NCI-H187 treated with DMSO at 0.1 percent for 48 hours (cell line): ENCODE results near the gene STK10.

Experiments used
- DNase-seq: peaks from one replicate; lab custom pipeline; 2025; lab: John Stamatoyannopoulos, UW

Gene STK10

GRCh38 chr5:172008689-172009141, 179.3 kb downstream of the STK10 start:
- DNase-seq, result no peak

GRCh38 chr5:172008111-172008455, 179.9 kb downstream of the STK10 start:
- DNase-seq, result no peak

DNA sequence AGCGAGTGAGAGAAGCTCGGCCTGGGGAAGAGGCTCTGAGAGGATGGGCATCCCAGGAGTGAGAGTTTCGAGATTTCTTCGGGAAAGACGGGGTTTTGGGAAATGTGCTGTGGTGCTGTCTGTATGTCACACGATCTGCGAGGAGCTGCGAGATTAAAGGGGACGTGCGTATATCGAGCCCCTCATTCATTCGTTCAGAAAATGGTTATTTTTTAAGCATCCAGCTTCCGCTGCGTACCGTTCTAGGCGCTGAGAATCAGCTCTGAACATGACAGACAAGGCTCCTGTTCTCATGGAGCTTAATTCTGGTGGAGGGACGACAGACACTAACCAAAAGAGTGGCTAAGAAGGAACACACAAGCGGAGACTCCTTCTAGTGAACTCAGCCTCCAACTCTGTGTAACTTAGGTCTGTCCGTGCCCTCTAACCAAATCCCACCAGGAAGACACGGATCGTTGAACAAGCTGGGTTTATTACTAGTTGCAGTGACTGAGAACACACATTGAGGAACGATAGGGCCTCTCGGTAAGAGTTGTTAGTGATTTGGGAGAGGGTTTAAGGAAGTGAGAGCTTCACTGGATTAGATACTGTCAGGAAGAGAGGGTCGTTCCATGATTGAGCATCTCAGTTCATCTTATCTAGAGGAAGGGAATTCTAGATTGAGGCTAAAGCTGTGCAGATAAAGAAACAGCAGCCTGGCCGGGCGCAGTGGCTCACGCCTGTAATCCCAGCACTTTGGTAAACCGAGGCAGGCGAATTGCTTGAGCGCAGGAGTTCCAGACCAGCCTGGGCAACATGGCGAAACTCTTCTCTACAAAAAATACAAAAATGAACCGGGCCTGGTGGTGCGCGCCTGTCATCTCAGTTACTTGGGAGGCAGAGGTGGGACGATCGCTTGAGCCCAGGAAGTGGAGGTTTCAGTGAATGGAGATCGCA, 180.6 kb downstream of the STK10 start:
- DNase-seq, result no peak

GRCh38 chr5:172006321-172007174, 181.5 kb downstream of the STK10 start, which contains the start of gene FBXW11:
TSS of gene FBXW11 (minus strand) at chr5:172006638. CDS start at chr5:172006502, 136 bp downstream.
- peak; percentile 61 for DNase-seq

DNA sequence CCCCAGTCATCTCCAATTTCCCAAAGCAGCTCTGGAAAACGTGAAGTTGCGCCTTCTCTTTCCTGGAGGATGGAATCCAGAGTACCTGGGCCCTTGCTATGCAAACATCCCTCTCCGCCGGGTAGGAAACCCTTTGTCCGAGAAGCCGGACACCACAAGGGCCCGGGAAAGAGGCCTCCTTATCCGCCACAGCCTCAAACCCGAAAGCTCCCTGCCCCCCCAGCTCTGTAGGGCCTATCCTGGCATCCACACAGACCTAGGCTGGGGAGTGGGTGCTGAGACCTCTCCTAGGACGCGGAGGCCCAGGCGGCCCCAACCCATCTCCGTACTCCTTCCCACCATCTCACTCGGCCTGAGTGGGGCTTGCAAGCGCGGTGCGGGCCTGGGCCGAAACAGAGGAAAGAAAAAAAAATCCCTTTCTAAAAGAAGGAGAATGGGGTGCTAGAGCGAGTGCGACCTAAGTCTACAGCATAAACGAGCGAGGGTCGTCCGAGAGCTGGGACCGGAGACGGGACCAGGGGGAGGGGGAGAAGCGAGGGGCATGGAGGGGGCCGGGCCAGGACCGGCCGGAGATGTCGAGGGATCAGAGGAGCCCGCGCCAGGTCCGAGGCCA, 182.2 kb downstream of the STK10 start:
- DNase-seq, result no peak

GRCh38 chr5:172004824-172005237, 183.2 kb downstream of the STK10 start:
- DNase-seq, result no peak

DNA sequence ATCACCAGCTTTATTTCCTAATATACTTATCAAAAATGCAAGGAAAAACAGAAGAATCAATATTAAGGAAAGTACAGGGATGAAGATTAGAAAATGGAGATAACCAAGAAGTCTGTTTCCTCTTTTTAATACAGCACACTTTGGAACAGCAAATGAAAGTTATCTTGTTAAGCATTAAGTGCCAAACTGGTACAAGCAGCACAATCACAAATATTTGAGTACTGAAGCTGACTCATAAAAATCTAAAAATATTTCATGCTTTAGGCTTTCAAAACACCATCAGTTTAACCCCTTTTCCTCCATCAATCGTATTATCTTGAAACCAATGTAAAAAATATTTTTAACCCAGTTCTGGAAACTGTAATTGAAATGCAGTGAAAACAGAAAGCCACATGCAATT, 184.3 kb downstream of the STK10 start:
- no peak for DNase-seq

- no peak for DNase-seq
These were observed 185.0 kb downstream of the STK10 start for GRCh38 chr5:172002840-172003512.

- no peak for DNase-seq
These were observed 185.7 kb downstream of the STK10 start for GRCh38 chr5:172002310-172002709.

DNA sequence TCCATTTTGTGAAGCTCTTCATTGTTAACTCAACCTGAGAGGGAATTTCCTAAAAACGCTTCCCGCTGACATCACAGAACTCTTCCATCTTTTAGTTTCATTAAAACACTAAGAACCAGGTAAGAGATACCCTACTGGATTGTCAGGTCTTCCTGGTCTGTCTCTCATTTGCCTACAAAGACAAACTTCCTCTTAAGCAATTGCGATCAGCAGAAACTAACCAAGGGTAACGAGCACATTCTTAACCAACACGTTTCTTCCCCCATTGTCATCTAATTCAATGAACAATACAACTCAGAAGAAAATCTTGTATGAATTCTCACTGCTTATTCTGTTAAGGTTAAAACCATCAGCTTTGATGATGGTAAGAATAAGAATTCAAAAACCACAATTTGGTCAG, 188.1 kb downstream of the STK10 start:
- no peak for DNase-seq

- DNase-seq, result no peak
These were observed 188.9 kb downstream of the STK10 start for GRCh38 chr5:171999100-171999499.

DNA sequence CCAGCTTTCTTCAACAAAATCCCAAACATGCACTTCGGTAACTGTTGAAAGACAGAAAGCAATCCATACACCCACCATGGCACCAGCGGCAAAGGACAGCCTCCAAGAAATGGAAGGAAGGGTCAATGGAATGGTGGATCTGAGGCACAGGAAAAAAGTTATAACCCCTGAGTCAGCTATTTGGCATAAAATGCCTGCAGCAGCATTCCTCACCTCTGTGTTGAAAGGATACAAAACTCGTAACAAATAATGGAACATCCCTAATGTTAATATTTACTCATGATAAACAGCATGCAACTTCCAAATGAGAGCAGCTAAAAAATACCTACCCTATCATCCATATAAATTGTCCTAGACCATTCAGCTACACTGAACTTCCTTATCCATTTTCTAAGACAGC, 191.0 kb downstream of the STK10 start:
- no peak for DNase-seq

DNA sequence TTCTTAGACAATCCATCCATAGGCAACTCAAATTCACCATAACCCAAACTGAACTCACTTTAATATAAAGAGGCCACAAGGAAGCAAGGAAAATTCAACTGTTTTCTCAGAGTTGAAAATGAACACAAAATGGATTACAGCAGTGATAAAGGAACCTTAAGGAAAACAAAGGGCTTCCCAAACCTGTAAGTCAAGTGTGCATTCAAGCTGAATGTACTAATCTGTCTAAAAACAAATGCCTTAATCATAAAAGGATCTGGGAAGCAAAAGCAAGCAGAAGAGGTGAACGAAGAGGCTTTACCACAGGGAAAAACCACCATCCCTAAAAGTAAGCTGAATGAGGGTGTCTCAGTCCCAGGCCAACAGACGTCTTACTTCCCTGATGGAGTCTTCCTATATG, 195.2 kb downstream of the STK10 start:
- no peak for DNase-seq

DNA sequence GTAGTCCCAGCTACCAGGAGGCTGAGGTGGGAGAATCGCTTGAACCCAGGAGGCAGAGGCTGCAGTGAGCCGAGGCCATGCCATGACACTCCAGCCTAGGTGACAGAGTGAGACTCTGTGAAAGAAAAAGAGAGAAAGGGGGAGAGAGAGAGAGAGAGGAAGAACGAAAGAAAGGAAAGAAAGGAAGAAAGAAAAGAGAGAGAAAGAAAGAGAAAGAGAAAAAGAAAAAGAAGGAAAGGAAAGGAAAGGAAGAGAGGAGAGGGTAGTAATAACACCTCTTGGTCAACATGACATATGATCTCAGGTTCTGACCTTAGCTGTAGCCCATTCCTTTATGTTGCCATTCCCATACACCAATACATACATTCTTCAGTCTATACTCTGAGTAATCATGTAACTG, 195.7 kb downstream of the STK10 start:
- no peak for DNase-seq
